Uterus (tissue), 4 donors: Measurements from ENCODE around the gene C7orf57. TPM values are rescaled to one million over a fixed set of nuclear protein-coding genes. Genes with fewer than 3 reads are reported as not detected.
A peak's percentile ranks its signal among the peaks of the same experiment; 100 is the strongest.

Source experiments
- DNase-seq, 2 donors: peaks; one replicate each; pipeline ENCODE4 v3.0.0-alpha.2; 2019 to 2020
- H3K27ac ChIP-seq, 2 donors: fragments of 200-600 bp; sonication (generic); 1 replicate in 1 of 2; 2 replicates in 1 of 2; pipeline ENCODE4 v1.5.1; 2016 to 2018
- H3K27me3 ChIP-seq, 2 donors: fragments of 200-600 bp; sonication (generic); one replicate each; pipeline ENCODE4 v1.5.1; 2018 to 2019; ENCODE audit warnings: control low read depth in 1 of 2
- H3K36me3 ChIP-seq, 2 donors: fragments of 200-600 bp; sonication (generic); one replicate each; pipeline ENCODE4 v1.5.1; 2019; ENCODE audit warnings: control low read depth in 1 of 2
- H3K4me1 ChIP-seq, 2 donors: fragments of 200-600 bp; sonication (generic); one replicate each; pipeline ENCODE4 v1.5.1; 2018 to 2019; ENCODE audit warnings: control low read depth in 1 of 2
- H3K4me3 ChIP-seq, 2 donors: fragments of 200-600 bp; sonication (generic); 1 replicate in 1 of 2; 2 replicates in 1 of 2; pipeline ENCODE4 v1.5.1; 2018 to 2019; ENCODE audit warnings: mild to moderate bottlenecking in 1 of 2
- H3K9me3 ChIP-seq, 2 donors: fragments of 200-600 bp; sonication (generic); one replicate each; pipeline ENCODE4 v1.5.1; 2019; ENCODE audit warnings: control low read depth in 1 of 2
- POLR2A ChIP-seq, 2 donors: fragments of 450-650 bp; IDR thresholded peaks; one replicate each; pipeline ENCODE4 v1.6.1; 2016; ENCODE audit warnings: antibody characterized with exemption in 2 of 2, mild to moderate bottlenecking in 1 of 2, moderate library complexity in 1 of 2
- intact Hi-C: fragments of 100-400 bp; cut with DNase I; formaldehyde crosslinking; loops from one replicate; pipeline ENCODE4 v1.15.1; 2023; ENCODE audit warnings: low total_unique reads
- total RNA-seq, 4 donors: library from RNA; depleted of rRNA in 3 of 4; stranded (reverse); fragments of >200 nt in 3 of 4; gene quantifications; one replicate each; pipeline versions ENCODE4 v1.1.0 to v1.2.4, GENCODE V29; 2014 to 2023
- TF ChIP-seq, protein P1 (sequence below), 4 experiments: fragments of 200-600 bp in 2 of 4; fragments of 450-650 bp in 2 of 4; sonication (generic) in 2 of 4; IDR thresholded peaks; one replicate each; pipeline ENCODE4 v1.5.1; 2016 to 2019; ENCODE audit warnings: antibody characterized with exemption in 4 of 4, mild to moderate bottlenecking in 2 of 4, moderate library complexity in 1 of 4
- donor health status: DM: yes; HTN: yes; CAD: no.

The C7orf57 gene
- total RNA-seq, 4 donors from 2014 or later = 0.76 TPM; not detected in 3

DNA sequence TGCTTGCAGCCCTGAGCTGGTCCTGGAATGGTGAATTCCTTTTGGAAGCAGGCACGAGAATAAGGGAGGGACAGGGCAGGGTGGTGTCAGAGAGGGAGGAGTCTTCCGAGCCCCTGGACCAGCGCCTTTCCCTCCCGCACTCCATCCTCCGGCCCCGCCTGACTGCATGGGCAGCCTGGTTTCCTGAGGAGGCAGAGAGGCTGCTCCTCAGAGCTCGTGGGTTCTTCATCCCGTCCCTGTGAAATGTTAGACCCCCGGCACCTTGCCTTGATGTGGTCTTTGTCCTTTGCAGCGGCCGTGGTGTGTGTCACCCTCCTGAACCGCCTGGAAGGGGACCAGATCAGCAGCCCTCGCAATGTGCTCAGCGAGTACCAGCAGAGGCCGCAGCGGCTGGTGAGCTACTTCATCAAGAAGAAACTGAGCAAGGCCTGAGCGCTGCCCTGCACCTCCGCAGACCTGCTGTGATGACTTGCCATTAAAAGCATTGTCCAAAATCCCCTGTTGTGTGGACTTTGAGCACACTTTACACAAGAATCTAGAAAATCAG lies 72.7 kb downstream of the C7orf57 start:
- Histone ChIP-seq H3K4me1 (no peaks in the 10 kb centered on the region), H3K4me3 (no peak overlapping the region), H3K27ac (no peak overlapping the region), H3K9me3 (no peaks in the 10 kb centered on the region), H3K27me3 (no peaks in the 10 kb centered on the region), H3K36me3 (no peaks in the 10 kb centered on the region)
- DNase-seq = no peak
- intact Hi-C loops = no loop called here
- no peak for TF ChIP-seq POLR2A (IDR thresholded peaks at IDR 0.05)
- TF ChIP-seq, protein P1, sequence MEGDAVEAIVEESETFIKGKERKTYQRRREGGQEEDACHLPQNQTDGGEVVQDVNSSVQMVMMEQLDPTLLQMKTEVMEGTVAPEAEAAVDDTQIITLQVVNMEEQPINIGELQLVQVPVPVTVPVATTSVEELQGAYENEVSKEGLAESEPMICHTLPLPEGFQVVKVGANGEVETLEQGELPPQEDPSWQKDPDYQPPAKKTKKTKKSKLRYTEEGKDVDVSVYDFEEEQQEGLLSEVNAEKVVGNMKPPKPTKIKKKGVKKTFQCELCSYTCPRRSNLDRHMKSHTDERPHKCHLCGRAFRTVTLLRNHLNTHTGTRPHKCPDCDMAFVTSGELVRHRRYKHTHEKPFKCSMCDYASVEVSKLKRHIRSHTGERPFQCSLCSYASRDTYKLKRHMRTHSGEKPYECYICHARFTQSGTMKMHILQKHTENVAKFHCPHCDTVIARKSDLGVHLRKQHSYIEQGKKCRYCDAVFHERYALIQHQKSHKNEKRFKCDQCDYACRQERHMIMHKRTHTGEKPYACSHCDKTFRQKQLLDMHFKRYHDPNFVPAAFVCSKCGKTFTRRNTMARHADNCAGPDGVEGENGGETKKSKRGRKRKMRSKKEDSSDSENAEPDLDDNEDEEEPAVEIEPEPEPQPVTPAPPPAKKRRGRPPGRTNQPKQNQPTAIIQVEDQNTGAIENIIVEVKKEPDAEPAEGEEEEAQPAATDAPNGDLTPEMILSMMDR (IDR thresholded peaks at IDR 0.05) = no peak

- no peaks in the 10 kb centered on the region for H3K4me1 ChIP-seq
- no peak for DNase-seq
- no peaks in the 10 kb centered on the region for H3K9me3 ChIP-seq
- H3K36me3 ChIP-seq = no peaks in the 10 kb centered on the region
- TF ChIP-seq POLR2A (IDR thresholded peaks at IDR 0.05) = no peak
- TF ChIP-seq, protein P1 (IDR thresholded peaks at IDR 0.05) = no peak
- H3K4me3 ChIP-seq = no peak overlapping the region
- intact Hi-C loops = no loop called here
- H3K27me3 ChIP-seq = no peaks in the 10 kb centered on the region
- H3K27ac ChIP-seq = no peak overlapping the region
Measured at GRCh38 chr7:48108959-48109847, 73.9 kb downstream of the C7orf57 start.

GRCh38 chr7:48109848-48110663 lies 74.7 kb downstream of the C7orf57 start:
- Histone ChIP-seq H3K27me3 (no peaks in the 10 kb centered on the region), H3K36me3 (no peaks in the 10 kb centered on the region), H3K4me1 (no peaks in the 10 kb centered on the region), H3K4me3 (no peak overlapping the region), H3K9me3 (no peaks in the 10 kb centered on the region), H3K27ac (no peak overlapping the region)
- intact Hi-C loops = loop anchor here (10.0 kb wide), 3 partner anchors 75 to 165 kb away; partner anchors contain the start of genes C7orf57 and PKD1L1
- TF ChIP-seq POLR2A (IDR thresholded peaks at IDR 0.05) = peak in 1 of 2 donors; percentile 22
- TF ChIP-seq, protein P1 (IDR thresholded peaks at IDR 0.05) = peak; percentile 92 to 99 (median 96)
- DNase-seq = peak; percentile 72 to 77

DNA sequence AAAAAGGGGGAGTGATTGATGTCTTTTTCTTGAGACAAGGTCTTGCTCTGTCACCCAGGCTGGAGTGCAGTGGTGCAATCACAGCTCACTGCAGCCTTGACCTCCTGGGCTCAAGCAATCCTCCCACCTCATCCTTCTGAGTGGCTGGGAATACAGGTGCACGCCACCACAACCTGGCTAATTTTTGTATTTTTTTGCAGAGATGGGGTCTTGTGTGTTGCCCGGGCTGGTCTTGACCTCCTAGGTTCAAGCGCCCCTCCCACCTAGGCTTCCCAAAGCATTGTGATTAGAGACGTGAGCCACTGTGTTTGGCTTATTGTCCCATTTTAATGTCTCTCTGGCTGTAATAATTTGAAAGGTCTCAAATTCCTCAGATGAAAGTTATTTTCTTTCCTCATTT lies 75.5 kb downstream of the C7orf57 start:
- intact Hi-C loops = loop anchor here (10.0 kb wide), 3 partner anchors 76 to 166 kb away; partner anchors contain the start of genes C7orf57 and PKD1L1
- no peaks in the 10 kb centered on the region for H3K36me3 ChIP-seq
- no peaks in the 10 kb centered on the region for H3K27me3 ChIP-seq
- no peak for DNase-seq
- no peaks in the 10 kb centered on the region for H3K4me1 ChIP-seq
- H3K9me3 ChIP-seq = no peaks in the 10 kb centered on the region
- H3K4me3 ChIP-seq = no peak overlapping the region
- TF ChIP-seq POLR2A (IDR thresholded peaks at IDR 0.05) = no peak
- TF ChIP-seq, protein P1 (IDR thresholded peaks at IDR 0.05) = no peak
- no peak overlapping the region for H3K27ac ChIP-seq

Other genes with a start within 250 kb of the C7orf57 start
- gene PKD1L1, start 87.1 kb upstream of the C7orf57 start, total RNA-seq = 1 to 10 TPM in 2 of 4 donors, under 1 TPM in 2; under 0.01 to 3.8 (median 0.74) TPM
- gene HUS1, start 55.9 kb upstream of the C7orf57 start, total RNA-seq = 10 to 100 TPM in 3 of 4 donors, 1 to 10 TPM in 1; 5.1 to 64.7 (median 41.9) TPM
- gene SUN3, start 6.4 kb upstream of the C7orf57 start, total RNA-seq = not detected
- gene UPP1, start 53.7 kb downstream of the C7orf57 start, total RNA-seq = 10 to 100 TPM in 1 of 4 donors, 1 to 10 TPM in 3; 1.5 to 25.2 (median 5.4) TPM
- 1 to 10 TPM in 1 of 4 donors, under 1 TPM in 2, not detected in 1; 0.12 to 1.0 (median 0.26) TPM for gene ABCA13, start 135.9 kb downstream of the C7orf57 start, total RNA-seq